Right ventricle myocardium inferior (tissue), 1 donor: ENCODE data around the gene UBQLN1. TPM values are rescaled to one million over a fixed set of nuclear protein-coding genes. Genes with fewer than 3 reads are reported as not detected.
"Not testable (repeated sequence)": the region's sequence is repeated elsewhere in the genome, so short reads cannot be mapped to it uniquely, and the experiment has no call there.

Experiments
- ATAC-seq: fragments of 200-7000 bp; cut with Tn5 transposase; one replicate; pipeline ENCODE4 v1.9.1; 2020; ENCODE audit warnings: mild to moderate bottlenecking, moderate library complexity
- DNase-seq: peaks from one replicate; pipeline ENCODE4 v3.0.0; 2021; ENCODE audit errors: missing footprints
- intact Hi-C: fragments of 100-400 bp; cut with DNase I; formaldehyde crosslinking; loops from one replicate; pipeline ENCODE4 v1.11.0; 2022
- long read RNA-seq: library from polyadenylated mRNA; unstranded; transcript quantifications from one replicate; pipeline ENCODE4 v2.0.0, GENCODE V29; 2021
- total RNA-seq: library from RNA; stranded (reverse); fragmentation: NEBNext Ultra II Directional; extraction: Animal tissue kit (Norgen Biotek cat#: 25700); gene quantifications from one replicate; pipeline ENCODE4 v1.2.1, GENCODE V29; 2021
- donor health status: DM: no; HTN: yes; CAD: no; lungs with severe emphysema.

UBQLN1 gene
- 78.7 TPM for total RNA-seq
- long read RNA-seq, full-length matches to known transcripts, result 21 of 22 reads
- long read RNA-seq, partial matches to known transcripts, result 0 of 22 reads
- long read RNA-seq, other reads (novel, unspliced or antisense), result 1 of 22 reads

DNA sequence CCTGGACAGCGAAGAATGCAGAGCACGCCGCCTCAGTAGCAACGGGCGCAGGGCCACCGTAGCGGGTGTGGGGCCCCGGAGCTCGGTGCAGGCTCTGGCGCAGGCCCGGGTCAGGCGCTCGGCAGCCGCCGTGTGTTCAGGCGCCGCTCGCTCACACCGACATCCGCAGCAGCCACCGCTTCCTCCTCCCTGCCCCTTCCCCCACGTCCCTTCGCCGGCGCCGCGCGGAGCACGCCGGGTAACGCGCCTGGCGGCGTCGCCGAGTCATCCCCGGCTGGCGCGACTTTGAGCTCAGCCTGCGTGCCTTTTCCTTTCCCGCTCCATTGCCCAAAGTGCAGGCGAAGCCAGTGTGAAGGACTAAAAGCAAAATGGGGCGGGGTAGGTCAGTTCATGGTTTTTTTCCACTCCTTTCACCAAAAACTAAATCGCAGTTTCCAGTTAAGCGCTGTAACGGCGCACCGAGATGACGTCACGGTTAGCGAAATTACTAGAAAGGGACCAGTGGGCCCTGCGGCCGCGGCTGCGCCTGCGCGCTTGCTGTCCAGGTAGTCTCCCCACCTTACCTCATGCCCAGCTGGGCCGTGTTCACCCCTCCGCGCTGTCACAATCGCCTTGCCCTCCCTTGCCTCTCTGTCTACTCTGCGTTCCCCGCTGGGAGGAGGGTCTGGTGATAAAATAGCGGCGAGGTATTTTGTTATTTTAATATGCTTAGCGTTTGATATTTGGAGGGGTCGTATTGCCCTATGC lies at the start of gene UBQLN1:
TSS of gene UBQLN1 (minus strand) at position 191 of the 747 bp plus-strand sequence. CDS start 279 bp downstream, outside the sequence.
- intact Hi-C loops, result loop anchor here (5.0 to 10.0 kb wide), 2 partner anchors 86 to 473 kb away; partner anchors contain the start of gene IDNK
- ATAC-seq (peak; percentile 97), DNase-seq (peak; percentile 98)

DNA sequence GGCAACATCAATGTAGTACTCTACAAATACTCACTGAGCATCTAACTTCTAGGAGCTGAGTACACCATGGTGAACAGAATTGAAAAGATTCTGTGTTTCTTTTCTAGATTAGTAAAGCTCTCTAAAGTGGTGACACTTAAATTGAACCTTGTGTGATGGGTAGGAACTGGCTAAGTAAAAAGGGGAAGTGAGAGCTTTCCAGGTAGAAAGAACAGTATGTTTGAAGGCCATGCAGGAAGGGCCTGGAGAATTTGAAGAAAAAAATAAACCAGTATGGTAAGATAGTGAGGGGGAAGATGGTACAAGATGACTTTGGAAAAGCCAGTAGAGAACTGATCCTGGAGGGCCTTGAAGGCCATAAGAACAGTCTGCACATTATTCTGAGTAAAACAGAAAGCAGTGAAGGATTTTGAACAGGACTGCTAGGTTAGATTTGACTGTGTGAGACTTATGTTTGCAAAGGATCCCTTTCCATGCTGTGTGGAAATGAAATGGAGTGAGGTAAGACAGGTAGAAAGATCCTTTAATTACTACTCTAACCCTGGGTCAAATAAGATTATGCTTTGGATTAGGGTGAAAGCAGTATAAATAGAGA lies 46.7 kb upstream of the UBQLN1 start:
- ATAC-seq, result no peak
- DNase-seq, result no peak
- intact Hi-C loops, result no loop called here

DNA sequence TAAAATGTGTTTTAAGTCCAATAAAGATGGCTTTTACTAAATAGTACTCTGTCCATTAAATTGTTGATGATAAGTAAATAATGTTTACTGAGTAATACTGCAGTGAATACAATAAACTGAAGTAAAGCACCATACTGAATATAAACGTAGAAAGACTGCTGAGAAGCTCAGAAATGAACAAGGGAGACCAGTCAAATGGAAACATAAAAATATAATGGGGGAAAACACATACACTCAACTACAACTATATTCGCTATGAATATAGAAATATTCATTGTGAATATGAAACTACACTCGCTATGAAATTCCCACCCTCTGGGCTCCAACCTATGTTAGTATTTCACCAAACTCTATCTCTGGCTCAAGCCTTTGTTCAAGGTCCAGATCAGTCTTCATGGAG lies 41.9 kb upstream of the UBQLN1 start:
- intact Hi-C loops, result no loop called here
- ATAC-seq (no peak), DNase-seq (no peak)

DNA sequence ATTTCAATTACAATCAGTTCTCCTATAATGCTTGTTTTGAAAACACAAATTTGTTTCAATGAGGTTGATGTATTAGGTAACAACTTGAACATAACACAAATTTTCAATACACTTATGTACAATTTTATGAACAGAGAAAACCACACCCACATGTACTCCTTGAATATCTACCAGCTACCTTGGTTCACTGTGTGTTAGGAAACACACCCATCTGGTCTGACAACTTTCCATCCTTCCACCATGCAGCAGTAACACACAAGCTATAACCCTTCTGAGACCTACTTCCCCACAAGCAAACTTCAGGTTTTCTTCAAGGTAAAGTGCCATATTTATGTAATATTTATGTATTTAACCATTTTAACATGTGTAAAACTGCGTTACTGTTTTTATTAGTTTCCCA lies 36.4 kb upstream of the UBQLN1 start:
- no peak for DNase-seq
- no peak for ATAC-seq
- intact Hi-C loops, result no loop called here

DNA sequence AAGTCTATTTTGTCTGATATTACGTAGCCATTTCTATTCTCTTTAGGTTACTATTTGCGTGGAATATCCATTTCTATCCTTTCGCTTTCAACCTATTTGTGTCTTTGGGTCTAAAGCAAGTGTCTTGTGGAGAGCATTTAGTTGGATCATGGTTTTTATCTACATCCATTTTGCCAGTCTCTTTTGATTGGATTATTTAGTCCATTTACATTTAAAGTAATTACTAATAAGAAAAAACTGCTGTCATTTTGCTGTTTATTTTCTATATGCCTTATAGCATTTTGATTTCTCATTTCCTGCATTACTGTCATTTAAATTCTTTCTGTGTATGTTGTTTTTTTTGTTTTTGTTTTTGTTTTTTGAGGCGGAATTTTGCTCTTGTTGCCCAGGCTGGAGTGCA lies 26.0 kb upstream of the UBQLN1 start:
- no peak for ATAC-seq
- DNase-seq, result no peak
- intact Hi-C loops, result no loop called here

DNA sequence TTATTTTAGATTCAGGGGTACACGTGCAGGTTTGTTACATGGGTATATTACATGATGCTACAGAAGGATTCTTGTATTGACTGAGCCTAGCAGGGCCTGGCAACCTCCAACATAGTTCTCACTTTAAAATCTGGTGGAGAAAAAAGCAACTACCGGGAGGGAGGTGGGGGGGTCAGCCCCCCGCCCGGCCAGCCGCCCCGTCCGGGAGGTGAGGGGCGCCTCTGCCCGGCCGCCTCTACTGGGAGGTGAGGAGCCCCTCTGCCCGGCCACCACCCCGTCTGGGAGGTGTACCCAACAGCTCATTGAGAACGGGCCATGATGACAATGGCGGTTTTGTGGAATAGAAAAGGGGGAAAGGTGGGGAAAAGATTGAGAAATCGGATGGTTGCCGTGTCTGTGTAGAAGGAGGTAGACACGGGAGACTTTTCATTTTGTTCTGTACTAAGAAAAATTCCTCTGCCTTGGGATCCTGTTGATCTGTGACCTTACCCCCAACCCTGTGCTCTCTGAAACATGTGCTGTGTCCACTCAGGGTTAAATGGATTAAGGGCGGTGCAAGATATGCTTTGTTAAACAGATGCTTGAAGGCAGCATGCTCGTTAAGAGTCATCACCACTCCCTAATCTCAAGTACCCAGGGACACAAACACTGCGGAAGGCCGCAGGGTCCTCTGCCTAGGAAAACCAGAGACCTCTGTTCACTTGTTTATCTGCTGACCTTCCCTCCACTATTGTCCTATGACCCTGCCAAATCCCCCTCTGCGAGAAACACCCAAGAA lies 21.0 kb upstream of the UBQLN1 start:
- DNase-seq, ATAC-seq, intact Hi-C loops: not testable (repeated sequence)

DNA sequence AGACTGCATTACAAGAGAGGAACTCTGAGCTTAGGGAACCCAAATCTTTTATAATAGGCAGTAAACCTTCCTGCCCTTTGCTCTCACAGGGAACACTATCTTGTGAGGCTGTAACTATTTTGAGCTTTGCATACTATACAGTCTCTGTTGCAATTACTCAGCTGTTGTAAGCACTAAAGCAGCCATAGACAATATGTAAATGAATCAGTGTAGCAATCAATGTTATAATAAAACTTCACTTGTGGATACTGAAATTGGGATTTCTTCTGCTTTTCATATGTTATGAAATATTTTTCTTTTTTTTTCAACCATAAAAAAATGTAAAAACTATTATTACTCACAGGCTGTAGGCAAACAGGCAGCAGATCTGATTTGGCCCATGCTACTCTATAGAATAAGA lies 16.7 kb upstream of the UBQLN1 start:
- ATAC-seq (no peak), DNase-seq (no peak)
- intact Hi-C loops, result no loop called here

DNA sequence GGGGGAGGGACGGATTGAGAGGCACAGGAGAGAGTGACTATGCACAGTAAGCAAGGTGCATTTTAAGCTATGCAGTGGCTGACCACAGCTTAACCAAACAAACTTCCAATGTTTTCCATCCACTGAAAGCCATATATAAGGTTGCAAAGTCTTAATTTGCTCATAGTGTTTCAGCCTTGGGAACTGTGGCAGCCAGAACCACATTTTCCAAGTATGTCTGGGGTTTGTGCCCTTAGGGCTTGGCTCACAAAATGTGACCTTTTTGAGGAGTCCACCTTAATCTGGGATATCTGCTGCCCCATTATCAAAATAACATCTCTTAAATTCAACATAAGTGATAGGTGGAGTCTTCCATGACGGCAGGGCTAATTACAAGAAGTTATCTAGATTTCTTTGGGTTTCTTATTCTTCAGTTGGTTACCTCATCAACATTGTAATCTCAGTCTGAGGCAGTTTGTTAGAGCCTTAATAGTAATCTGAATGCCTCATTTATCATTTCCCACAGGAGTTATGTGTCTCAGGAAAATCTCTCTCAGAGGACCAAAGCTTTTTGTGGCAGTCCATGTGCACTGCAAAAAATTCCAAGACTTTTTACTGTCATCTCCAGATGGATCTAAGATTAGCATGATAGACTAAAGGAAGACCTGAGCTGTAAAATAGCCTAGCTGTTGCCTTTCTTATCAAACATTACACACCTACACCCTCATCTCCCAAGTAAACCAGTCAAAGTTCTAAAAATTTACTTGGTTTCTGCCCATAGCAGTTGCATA lies 15.2 kb upstream of the UBQLN1 start:
- intact Hi-C loops, result no loop called here
- DNase-seq (no peak), ATAC-seq (no peak)

DNA sequence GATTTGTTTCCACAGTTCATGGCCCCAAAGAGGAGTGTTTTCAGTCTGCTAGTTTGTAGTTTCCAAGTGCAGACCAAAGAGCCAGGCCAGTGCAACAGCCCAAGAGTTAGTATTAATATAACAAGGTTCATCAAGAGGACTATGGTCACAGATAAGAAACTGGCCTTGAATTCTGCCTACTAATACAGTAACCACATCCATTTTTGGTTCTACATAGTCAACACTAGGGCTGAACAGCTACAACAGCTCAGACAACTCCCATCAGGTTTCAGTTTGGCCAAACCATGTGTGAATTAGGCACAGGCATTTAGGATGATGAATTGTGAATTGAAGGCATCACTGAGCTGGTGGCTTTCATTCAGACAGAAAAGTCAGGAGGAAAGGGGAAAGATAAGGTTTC lies 13.8 kb upstream of the UBQLN1 start:
- intact Hi-C loops, result no loop called here
- DNase-seq (no peak), ATAC-seq (no peak)

DNA sequence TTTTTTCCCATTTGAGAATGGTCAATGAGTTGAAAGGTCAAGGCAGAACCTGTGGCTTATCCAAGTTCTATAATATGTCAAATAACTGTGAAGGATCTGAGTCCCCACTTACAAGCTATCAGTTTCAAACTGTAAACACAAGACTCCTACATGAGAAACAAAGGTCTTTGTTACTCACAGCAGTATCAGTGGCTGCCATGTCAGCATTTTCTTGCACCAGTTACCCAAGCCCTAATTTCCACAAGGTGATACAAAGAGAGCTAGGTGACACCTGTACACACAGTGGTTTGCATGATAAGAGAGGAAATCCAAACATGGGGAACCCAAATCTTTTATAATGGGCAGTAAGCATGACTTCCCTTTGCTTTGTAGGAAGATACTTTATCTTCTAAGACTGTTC lies 8.0 kb upstream of the UBQLN1 start:
- ATAC-seq (no peak), DNase-seq (no peak)
- intact Hi-C loops, result no loop called here

DNA sequence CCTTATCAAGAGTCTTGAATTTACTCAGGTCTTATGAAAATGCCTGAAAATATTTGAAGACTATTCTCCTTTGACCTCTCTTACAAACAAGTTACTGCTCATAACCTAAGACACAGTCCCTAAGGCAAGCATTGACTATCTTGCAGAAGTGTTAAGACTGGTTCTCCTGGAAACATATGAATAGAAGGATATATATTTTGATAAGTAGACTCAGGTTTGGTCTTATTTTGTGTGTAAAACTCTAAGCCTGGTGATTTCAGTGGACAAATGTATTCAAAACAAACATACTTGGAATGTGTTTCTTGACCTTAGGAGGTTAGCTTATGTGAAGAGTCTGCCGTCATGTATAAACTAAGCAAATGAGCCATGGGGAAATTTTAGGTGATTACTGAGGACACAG lies 7.5 kb upstream of the UBQLN1 start:
- intact Hi-C loops, result no loop called here
- ATAC-seq, result no peak
- no peak for DNase-seq

DNA sequence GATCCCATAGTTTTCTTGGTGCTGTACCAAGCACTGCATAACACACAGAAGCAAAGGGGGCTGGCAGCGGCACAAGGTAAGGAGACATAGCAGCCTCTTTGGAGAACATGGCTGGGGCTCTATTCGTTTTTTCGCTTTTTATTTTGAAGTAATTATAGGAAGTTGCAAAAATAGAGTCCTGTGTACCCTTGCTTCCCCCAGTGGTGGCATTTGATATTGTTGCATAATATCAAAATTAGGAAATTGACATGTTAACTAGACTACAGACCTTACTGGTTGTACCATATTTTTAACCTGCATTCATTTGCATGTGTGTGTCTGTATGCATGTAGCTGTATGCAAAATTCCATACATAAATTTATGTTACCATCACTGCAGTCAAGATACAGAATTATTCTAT lies 6.6 kb upstream of the UBQLN1 start:
- intact Hi-C loops, result no loop called here
- ATAC-seq (no peak), DNase-seq (no peak)

DNA sequence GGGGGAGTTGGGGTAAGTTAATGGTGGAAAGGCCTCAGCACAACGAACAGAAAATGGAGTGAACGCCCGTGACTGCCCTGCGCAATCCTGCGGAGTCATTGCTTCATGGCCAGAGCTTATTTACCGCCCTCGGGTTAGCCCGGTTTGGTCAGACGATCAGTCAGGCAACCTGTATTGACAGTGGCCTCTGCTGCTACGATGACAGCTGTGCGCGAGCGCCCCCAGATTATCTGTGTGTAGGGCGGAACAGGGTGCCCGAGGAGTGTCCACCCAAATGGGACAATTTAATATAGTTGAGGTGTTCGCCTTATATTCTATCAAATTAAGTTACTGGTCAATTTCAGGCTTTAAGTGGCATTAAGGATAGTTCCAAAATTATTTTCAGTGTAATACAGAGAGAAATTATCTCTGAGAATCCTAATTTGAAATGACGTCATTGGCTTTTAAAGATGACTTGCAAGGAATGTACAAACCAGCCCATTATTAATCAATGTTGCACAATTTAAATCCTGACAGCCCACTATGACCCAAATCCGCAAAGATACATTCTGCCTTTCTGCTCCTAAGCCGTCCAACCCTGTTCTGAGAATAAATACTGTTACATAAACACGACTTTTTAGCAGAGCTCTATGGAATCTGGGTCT lies 879 bp upstream of the UBQLN1 start:
- intact Hi-C loops, result loop anchor here (5.0 to 10.0 kb wide), 2 partner anchors 86 to 474 kb away; partner anchors contain the start of gene IDNK
- DNase-seq, result peak; percentile 88
- ATAC-seq, result peak; percentile 47

DNA sequence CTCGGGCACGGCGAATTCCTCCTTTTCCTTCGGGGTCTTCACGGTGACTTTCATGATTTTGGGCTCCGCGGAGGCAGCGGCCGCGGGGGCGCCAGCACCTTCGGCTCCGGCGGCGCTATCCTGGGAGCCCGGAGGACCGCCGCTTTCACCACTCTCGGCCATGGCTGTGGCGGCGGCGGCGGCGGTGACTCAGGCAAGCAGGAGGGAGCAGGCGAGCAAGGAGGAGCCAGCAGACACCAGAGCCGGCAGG lies 315 bp downstream of the UBQLN1 start:
- intact Hi-C loops, result loop anchor here (5.0 to 10.0 kb wide), 2 partner anchors 85 to 473 kb away; partner anchors contain the start of gene IDNK
- ATAC-seq (peak; percentile 77), DNase-seq (no peak)

DNA sequence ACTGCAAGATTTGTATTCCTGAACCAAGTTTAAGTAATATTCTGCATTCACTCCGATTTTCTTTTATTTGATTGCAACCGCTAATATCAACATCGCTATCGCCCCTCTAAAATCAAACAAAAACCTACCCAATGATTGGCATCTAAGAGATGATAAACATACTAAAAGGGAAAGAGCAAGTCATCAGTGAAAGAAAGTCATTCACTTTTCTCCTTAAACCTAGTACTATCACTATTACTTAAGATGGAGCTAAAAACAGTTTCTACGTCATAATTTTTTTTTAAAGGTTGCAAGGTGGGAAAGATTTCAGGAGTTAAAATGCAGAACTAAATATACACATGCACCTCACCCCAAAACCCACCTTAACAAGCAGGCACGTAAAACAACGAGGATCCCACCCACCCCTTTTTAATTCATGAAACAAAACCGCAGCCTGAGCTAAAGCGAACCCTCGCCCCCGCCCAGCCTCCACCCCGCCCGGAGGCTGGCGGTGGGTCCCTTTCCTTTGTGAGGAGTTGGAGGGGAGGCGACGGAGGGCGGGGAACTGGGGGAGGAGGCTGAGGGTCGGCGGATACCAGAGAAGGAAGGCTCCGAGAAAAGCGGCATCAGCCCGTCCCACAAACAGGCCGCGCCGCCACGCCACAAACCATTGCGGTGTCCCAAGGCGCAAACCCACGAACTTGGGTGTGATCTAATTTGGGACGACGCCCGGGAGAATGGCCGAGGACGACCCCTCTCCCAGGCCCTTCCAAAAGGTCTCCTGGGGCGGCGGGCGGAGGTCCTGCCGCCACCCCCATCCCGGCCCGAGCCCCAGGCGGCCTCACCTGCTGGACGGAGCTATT lies 861 bp downstream of the UBQLN1 start:
- intact Hi-C loops, result loop anchor here (5.0 to 10.0 kb wide), 2 partner anchors 85 to 472 kb away; partner anchors contain the start of gene IDNK
- ATAC-seq, result peak; percentile 11
- DNase-seq, result peak; percentile 74

DNA sequence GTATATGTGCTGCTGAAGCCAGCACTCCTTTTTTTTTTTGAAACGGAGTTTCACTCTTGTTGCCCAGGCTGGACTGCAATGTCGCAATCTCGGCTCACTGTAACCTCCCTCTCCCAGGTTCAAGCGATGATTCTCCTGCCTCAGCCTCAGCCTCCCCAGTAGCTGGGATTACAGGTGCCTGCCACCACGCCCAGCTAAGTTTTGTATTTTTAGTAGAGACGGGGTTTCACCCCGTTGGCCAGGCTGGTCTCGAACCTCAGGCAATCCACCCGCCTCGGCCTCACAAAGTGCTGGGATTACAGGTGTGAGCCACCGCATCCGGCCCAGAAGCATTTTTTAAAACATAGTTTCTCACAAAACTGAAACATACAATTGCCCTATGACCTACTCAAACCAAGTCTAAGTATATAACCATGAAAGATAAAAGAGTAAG lies 2.5 kb downstream of the UBQLN1 start:
- intact Hi-C loops, result loop anchor here (5.0 to 10.0 kb wide), 2 partner anchors 83 to 470 kb away; partner anchors contain the start of gene IDNK
- not testable (repeated sequence) for ATAC-seq, DNase-seq

DNA sequence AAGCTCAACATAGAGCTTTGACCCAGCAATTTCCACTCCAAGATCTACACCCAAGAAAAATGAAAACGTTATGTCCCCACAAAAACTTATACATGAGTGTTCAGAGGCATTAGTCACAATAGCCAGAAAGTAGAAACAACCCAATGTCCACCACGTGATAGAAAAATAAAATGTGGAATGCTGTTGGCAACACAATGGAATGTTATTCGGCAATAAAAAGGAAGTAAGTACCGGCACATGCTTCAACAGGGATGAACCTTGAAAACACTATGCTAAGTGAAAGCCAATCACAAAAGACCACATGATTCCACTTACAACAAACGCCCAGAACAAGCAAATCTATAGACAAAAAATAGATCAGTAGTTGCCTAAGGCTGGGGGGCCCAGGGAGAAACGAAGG lies 6.0 kb downstream of the UBQLN1 start:
- ATAC-seq (no peak), DNase-seq (no peak)
- intact Hi-C loops, result loop anchor here (10.0 kb wide), 1 partner anchor 467 kb away; no protein-coding TSS in a partner anchor
